Ovary (tissue), 9 donors: ENCODE results near the gene LOX. TPM values are rescaled to one million over a fixed set of nuclear protein-coding genes. Genes with fewer than 3 reads are reported as not detected.

Experiments
- DNase-seq, 5 donors: peaks; one replicate each; pipeline ENCODE4 v3.0.0-alpha.2; 2019 to 2020
- H3K27ac ChIP-seq, 2 donors: fragments of 200-600 bp; one replicate each; pipeline versions ENCODE4 v1.5.1 to v1.8.0; 2019 to 2022
- H3K27me3 ChIP-seq: fragments of 200-600 bp; one replicate; pipeline ENCODE4 v1.8.0; 2022
- H3K36me3 ChIP-seq: fragments of 200-600 bp; sonication (generic); one replicate; pipeline ENCODE4 v1.5.1; 2019
- H3K4me1 ChIP-seq: one replicate; pipeline ENCODE4 v1.8.1; 2013; ENCODE audit warnings: mild to moderate bottlenecking, moderate library complexity; ENCODE audit not compliant: insufficient read depth
- H3K4me3 ChIP-seq: fragments of 200-600 bp; sonication (generic); one replicate; pipeline ENCODE4 v1.5.1; 2017
- H3K9me3 ChIP-seq, 2 donors: fragments of 200-600 bp in 1 of 2; sonication (generic) in 1 of 2; one replicate each; pipeline versions ENCODE4 v1.5.1 to v1.8.1; 2013 to 2019; ENCODE audit warnings: mild to moderate bottlenecking in 1 of 2, moderate library complexity in 1 of 2
- CTCF ChIP-seq, 3 donors: fragments of 450-650 bp in 2 of 3; fragments of 200-600 bp in 1 of 3; IDR thresholded peaks; one replicate each; pipeline versions ENCODE4 v1.5.1 to v1.8.0; 2016 to 2022; ENCODE audit warnings: antibody characterized with exemption in 3 of 3, mild to moderate bottlenecking in 1 of 3
- EP300 ChIP-seq: sonication (generic); formaldehyde crosslinking; IDR thresholded peaks from one replicate; pipeline ENCODE4 v1.6.1; 2017; ENCODE audit warnings: antibody characterized with exemption
- POLR2A ChIP-seq: fragments of 450-650 bp; IDR thresholded peaks from one replicate; pipeline ENCODE4 v1.6.1; 2017; ENCODE audit warnings: antibody characterized with exemption, mild to moderate bottlenecking, moderate library complexity
- WGBS, 3 donors: extraction: QIAGEN DNeasy Blood & Tissue Kit in 1 of 3; methylation state at CpG; one replicate each; pipeline versions ENCODE4 v1.1.5 to v1.1.7; 2013 to 2017; 5-methylcytosine and 5-hydroxymethylcytosine counted together
- intact Hi-C, 4 donors: fragments of 100-400 bp; cut with DNase I; formaldehyde crosslinking; loops; one replicate each; pipeline versions ENCODE4 v1.11.0 to v1.15.1; 2022 to 2023
- polyA plus RNA-seq, 2 donors: library from polyadenylated mRNA; stranded (reverse); fragments of 200-250 nt in 1 of 2; fragments of 350-450 nt in 1 of 2; fragmentation: Illumina TruSeq in 1 of 2; extraction: RNeasy Lipid Tissue Mini Kit (QIAGEN cat#74804) in 1 of 2; gene quantifications; one replicate each; pipeline ENCODE4 v1.2.3, GENCODE V29; 2013 to 2014
- total RNA-seq, 7 donors: library from RNA; depleted of rRNA in 2 of 7; stranded (reverse); fragments of >200 nt in 2 of 7; fragmentation: NEBNext Ultra II Directional in 3 of 7; extraction: Animal tissue kit (Norgen Biotek cat#: 25700) in 3 of 7; gene quantifications; one replicate each; pipeline versions ENCODE4 v1.1.0 to v1.2.4, GENCODE V29; 2016 to 2023
- donor health status: DM: no; HTN: no; CAD: no; lungs with moderate emphysema.
- donor health status: DM: no; HTN: no; CAD: no.
- donor health status: Bipolar disorder and iron deficiency.
- donor health status: DM: yes; HTN: yes; CAD: no.
- donor health status: DM: no; HTN: no; CAD: no.
- donor health status: DM: yes; HTN: yes; CAD: no.

LOX gene
- total and polyA plus RNA-seq, 9 donors = 6.9 to 23.5 (median 10.9) TPM

GRCh38 chr5:122077366-122078115, 518 bp downstream of the LOX start:
- WGBS, 3 donors = 0% methylated on average over 25 to 78 of the region's 78 CpGs
- Histone ChIP-seq H3K9me3 (no peaks in the 10 kb centered on the region), H3K36me3 (no peaks in the 10 kb centered on the region), H3K27me3 (no peaks in the 10 kb centered on the region), H3K4me1 (no peaks in the 10 kb centered on the region), H3K4me3 (peak overlapping the region; percentile 52), H3K27ac (peak overlapping the region; percentile 67)
- no peak for TF ChIP-seq POLR2A
- no peak for TF ChIP-seq EP300
- no peak for TF ChIP-seq CTCF (IDR thresholded peaks at IDR 0.05)
- intact Hi-C loops = loop anchor here in 2 of 4 donors (10.0 kb wide), 1 partner anchor 113 kb away; the partner anchor contains the start of gene SRFBP1 (in 2 of the 2)
- peak; percentile 24 to 55 (median 40) for DNase-seq

- Histone ChIP-seq H3K4me1 (no peaks in the 10 kb centered on the region), H3K36me3 (no peaks in the 10 kb centered on the region), H3K27me3 (no peaks in the 10 kb centered on the region), H3K4me3 (peak overlapping the region; percentile 52), H3K27ac (peak overlapping the region in 1 of 2 donors; percentile 67), H3K9me3 (no peaks in the 10 kb centered on the region)
- peak; percentile 74 to 88 (median 86) for DNase-seq
- intact Hi-C loops = loop anchor here in 2 of 4 donors (10.0 kb wide), 1 partner anchor 112 kb away; the partner anchor contains the start of gene SRFBP1 (in 2 of the 2)
- TF ChIP-seq EP300 (no peak), POLR2A (no peak), CTCF (IDR thresholded peaks at IDR 0.05) (peak; percentile 53 to 76 (median 60))
- 0 to 1% (median 0%) methylated on average over 41 to 43 of the region's 43 CpGs for WGBS, 3 donors
Measured at GRCh38 chr5:122076669-122077365, 1.2 kb downstream of the LOX start.

GRCh38 chr5:122076050-122076461, 2.0 kb downstream of the LOX start:
- Histone ChIP-seq H3K27ac (peak overlapping the region in 1 of 2 donors; percentile 41), H3K9me3 (no peaks in the 10 kb centered on the region), H3K4me3 (peak overlapping the region; percentile 52), H3K36me3 (no peaks in the 10 kb centered on the region), H3K27me3 (no peaks in the 10 kb centered on the region), H3K4me1 (no peaks in the 10 kb centered on the region)
- intact Hi-C loops = loop anchor here in 2 of 4 donors (10.0 kb wide), 1 partner anchor 111 kb away; the partner anchor contains the start of gene SRFBP1 (in 2 of the 2)
- no peak for DNase-seq
- TF ChIP-seq EP300 (no peak), CTCF (IDR thresholded peaks at IDR 0.05) (peak in 1 of 3 donors; percentile 10)
- 6 to 11% (median 7%) methylated on average over 2 of the region's 2 CpGs for WGBS, 3 donors

- no peak for DNase-seq
- no peaks in the 10 kb centered on the region for H3K27me3 ChIP-seq
- no peaks in the 10 kb centered on the region for H3K9me3 ChIP-seq
- intact Hi-C loops = loop anchor here in 2 of 4 donors (10.0 kb wide), 1 partner anchor 109 kb away; the partner anchor contains the start of gene SRFBP1 (in 2 of the 2)
- H3K4me1 ChIP-seq = no peaks in the 10 kb centered on the region
- 91 to 99% (median 95%) methylated on average over 3 of the region's 3 CpGs for WGBS, 3 donors
- no peaks in the 10 kb centered on the region for H3K36me3 ChIP-seq
- no peak overlapping the region for H3K4me3 ChIP-seq
- no peak overlapping the region for H3K27ac ChIP-seq
- TF ChIP-seq CTCF (IDR thresholded peaks at IDR 0.05) (no peak), EP300 (no peak), POLR2A (no peak)
Measured at GRCh38 chr5:122073864-122074263, 4.2 kb downstream of the LOX start.
